GM12875 (cell line): ENCODE results near the gene MYH1.

Experiments
- H3K4me3 ChIP-seq: one replicate; pipeline ENCODE4 v1.5.1; 2011; ENCODE audit warnings: low read depth, low read length, control low read depth
- CTCF ChIP-seq: IDR thresholded peaks from 2 replicates; pipeline ENCODE4 v1.5.1; 2011; ENCODE audit warnings: low read depth, mild to moderate bottlenecking, control low read depth, inconsistent platforms, low read length, moderate library complexity, borderline replicate concordance; ENCODE audit not compliant: insufficient read depth

The MYH1 gene

GRCh38 chr17:10460062-10460461 lies 58.3 kb downstream of the MYH1 start:
- TF ChIP-seq CTCF = no peak
- H3K4me3 ChIP-seq = no peak overlapping the region

GRCh38 chr17:10458701-10459100 lies 59.6 kb downstream of the MYH1 start:
- H3K4me3 ChIP-seq = no peak overlapping the region
- no peak for TF ChIP-seq CTCF

- TF ChIP-seq CTCF = no peak
Measured at GRCh38 chr17:10457952-10458351, 60.4 kb downstream of the MYH1 start.

GRCh38 chr17:10447026-10447931 lies 71.1 kb downstream of the MYH1 start:
- H3K4me3 ChIP-seq = no peak overlapping the region
- no peak for TF ChIP-seq CTCF

More at GRCh38 chr17:10457952-10458351, 60.4 kb downstream of the MYH1 start:
- no peak overlapping the region for H3K4me3 ChIP-seq
